DND-41 (cell line): ENCODE measurements around the gene CYFIP1.

Experiments used
- ATAC-seq: fragments of 200-7000 bp; cut with Tn5 transposase; 3 replicates; pipeline ENCODE4 v1.9.1; 2021; ENCODE audit warnings: low read depth; ENCODE audit not compliant: insufficient read depth
- DNase-seq: peaks from one replicate; pipeline ENCODE4 v3.0.0-alpha.2; 2020
- H2AFZ ChIP-seq: 2 replicates; pipeline ENCODE4 v1.6.0; 2012; ENCODE audit warnings: low read depth, low read length
- H3K27ac ChIP-seq: 2 replicates; pipeline ENCODE4 v1.5.1; 2012; ENCODE audit warnings: low read length, inconsistent platforms
- H3K27me3 ChIP-seq: fragments of 200-600 bp; sonication (generic); 2 replicates; pipeline ENCODE4 v1.6.0; 2012; ENCODE audit warnings: low read length, mild to moderate bottlenecking, inconsistent platforms; ENCODE audit not compliant: insufficient read depth, poor library complexity
- H3K36me3 ChIP-seq: 2 replicates; pipeline ENCODE4 v1.5.1; 2012; ENCODE audit warnings: low read length, inconsistent platforms; ENCODE audit not compliant: insufficient read depth
- H3K4me1 ChIP-seq: 2 replicates; pipeline ENCODE4 v1.5.1; 2012; ENCODE audit warnings: mild to moderate bottlenecking, low read length; ENCODE audit not compliant: insufficient read depth
- H3K4me2 ChIP-seq: 2 replicates; pipeline ENCODE4 v1.6.0; 2012; ENCODE audit warnings: mild to moderate bottlenecking, moderate library complexity, low read length, inconsistent platforms; ENCODE audit not compliant: insufficient read depth
- H3K4me3 ChIP-seq, 2 experiments: fragments of 200-600 bp in 1 of 2; shearing (Covaris generic) in 1 of 2; 2 replicates each; pipeline ENCODE4 v1.5.1; 2012 to 2016; ENCODE audit warnings: inconsistent platforms in 2 of 2, low read length in 2 of 2, mild to moderate bottlenecking in 2 of 2, low read depth in 1 of 2, moderate library complexity in 1 of 2
- H3K79me2 ChIP-seq: 2 replicates; pipeline ENCODE4 v1.6.0; 2012; ENCODE audit warnings: low read length, inconsistent platforms; ENCODE audit not compliant: insufficient read depth
- H3K9ac ChIP-seq: 2 replicates; pipeline ENCODE4 v1.6.0; 2012; ENCODE audit warnings: low read depth, mild to moderate bottlenecking, inconsistent platforms, low read length, moderate library complexity
- H3K9me3 ChIP-seq: 2 replicates; pipeline ENCODE4 v1.5.1; 2012; ENCODE audit warnings: low read length, moderate library complexity, mild to moderate bottlenecking, inconsistent platforms; ENCODE audit not compliant: insufficient read depth, severe bottlenecking
- H4K20me1 ChIP-seq: 2 replicates; pipeline ENCODE4 v1.6.0; 2012; ENCODE audit warnings: low read length; ENCODE audit not compliant: insufficient read depth
- EZH2 ChIP-seq: IDR thresholded peaks from 3 replicates; pipeline ENCODE4 v1.6.1; 2012; ENCODE audit warnings: borderline replicate concordance, low read depth, mild to moderate bottlenecking, moderate library complexity, low read length, inconsistent platforms; ENCODE audit not compliant: severe bottlenecking
- TF ChIP-seq, protein P1 (sequence below): IDR thresholded peaks from 2 replicates; pipeline ENCODE4 v1.5.1; 2012; ENCODE audit warnings: borderline replicate concordance, low read length, moderate library complexity, mild to moderate bottlenecking; ENCODE audit not compliant: poor library complexity, severe bottlenecking; ENCODE audit errors: extremely low read depth

Gene CYFIP1

DNA sequence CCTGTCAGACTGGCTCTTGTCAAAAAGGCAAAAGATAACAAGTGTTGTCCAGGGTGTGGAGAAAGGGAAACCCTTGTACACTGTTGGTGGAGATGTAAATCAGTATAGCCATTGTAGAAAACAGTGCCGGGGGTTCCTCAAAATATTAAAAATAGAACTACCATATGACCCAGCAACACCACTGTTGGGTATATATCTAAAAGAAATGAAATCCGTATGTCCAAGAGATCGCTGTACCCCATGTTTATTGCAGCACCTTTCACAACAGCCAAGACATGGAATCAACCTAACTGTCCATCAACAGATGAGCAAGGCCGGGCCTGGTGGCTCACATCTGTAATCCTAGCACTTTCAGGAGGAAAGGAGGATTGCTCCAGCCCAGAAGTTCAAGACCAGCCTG, 6.2 kb downstream of the CYFIP1 start:
- ATAC-seq: no peak
- Histone ChIP-seq H3K27me3 (peaks cover 5% of the 10 kb centered on the region), H3K36me3 (no peaks in the 10 kb centered on the region), H3K79me2 (0 out of 2 replicates have a peak, but pooled peaks cover 1% of the 10 kb centered on the region), H4K20me1 (peaks cover 3% of the 10 kb centered on the region; the same call in 1 of the 2 replicates), H3K9ac (no peak overlapping the region), H3K4me3 (no peak overlapping the region), H3K9me3 (no peaks in the 10 kb centered on the region), H3K4me2 (no peak overlapping the region), H3K27ac (no peak overlapping the region), H2AFZ (no peak overlapping the region), H3K4me1 (peaks cover 5% of the 10 kb centered on the region)
- no peak for DNase-seq
- TF ChIP-seq EZH2: no peak
- TF ChIP-seq, protein P1, sequence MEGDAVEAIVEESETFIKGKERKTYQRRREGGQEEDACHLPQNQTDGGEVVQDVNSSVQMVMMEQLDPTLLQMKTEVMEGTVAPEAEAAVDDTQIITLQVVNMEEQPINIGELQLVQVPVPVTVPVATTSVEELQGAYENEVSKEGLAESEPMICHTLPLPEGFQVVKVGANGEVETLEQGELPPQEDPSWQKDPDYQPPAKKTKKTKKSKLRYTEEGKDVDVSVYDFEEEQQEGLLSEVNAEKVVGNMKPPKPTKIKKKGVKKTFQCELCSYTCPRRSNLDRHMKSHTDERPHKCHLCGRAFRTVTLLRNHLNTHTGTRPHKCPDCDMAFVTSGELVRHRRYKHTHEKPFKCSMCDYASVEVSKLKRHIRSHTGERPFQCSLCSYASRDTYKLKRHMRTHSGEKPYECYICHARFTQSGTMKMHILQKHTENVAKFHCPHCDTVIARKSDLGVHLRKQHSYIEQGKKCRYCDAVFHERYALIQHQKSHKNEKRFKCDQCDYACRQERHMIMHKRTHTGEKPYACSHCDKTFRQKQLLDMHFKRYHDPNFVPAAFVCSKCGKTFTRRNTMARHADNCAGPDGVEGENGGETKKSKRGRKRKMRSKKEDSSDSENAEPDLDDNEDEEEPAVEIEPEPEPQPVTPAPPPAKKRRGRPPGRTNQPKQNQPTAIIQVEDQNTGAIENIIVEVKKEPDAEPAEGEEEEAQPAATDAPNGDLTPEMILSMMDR: no peak

DNA sequence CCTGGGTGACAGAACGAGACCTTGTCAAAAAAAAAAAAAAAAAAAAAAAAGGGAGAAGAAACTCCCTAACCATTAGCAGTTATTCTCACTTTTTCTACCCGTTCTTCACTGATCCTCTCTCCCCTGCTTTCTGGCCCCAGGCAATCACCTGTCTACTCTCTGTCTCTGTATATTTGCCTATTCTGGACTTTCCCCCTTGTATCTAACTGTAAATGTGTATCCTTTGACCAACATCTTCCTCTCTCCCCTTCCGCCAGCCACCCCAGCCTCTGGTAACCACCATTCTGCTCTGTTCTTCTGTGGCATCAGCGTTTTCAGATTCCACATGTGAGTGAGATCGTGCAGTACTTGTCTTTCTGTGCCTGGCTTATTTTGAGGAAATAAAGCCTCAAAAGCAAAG, 6.9 kb downstream of the CYFIP1 start:
- no peak for ATAC-seq
- Histone ChIP-seq H3K4me1 (no peaks in the 10 kb centered on the region), H2AFZ (no peak overlapping the region), H3K9me3 (no peaks in the 10 kb centered on the region), H3K4me3 (no peak overlapping the region), H3K79me2 (0 out of 2 replicates have a peak, but pooled peaks cover 3% of the 10 kb centered on the region), H3K4me2 (no peak overlapping the region), H3K36me3 (no peaks in the 10 kb centered on the region), H4K20me1 (no peaks in the 10 kb centered on the region), H3K27ac (no peak overlapping the region), H3K9ac (no peak overlapping the region), H3K27me3 (no peaks in the 10 kb centered on the region)
- no peak for DNase-seq
- no peak for TF ChIP-seq EZH2
- TF ChIP-seq, protein P1: no peak

DNA sequence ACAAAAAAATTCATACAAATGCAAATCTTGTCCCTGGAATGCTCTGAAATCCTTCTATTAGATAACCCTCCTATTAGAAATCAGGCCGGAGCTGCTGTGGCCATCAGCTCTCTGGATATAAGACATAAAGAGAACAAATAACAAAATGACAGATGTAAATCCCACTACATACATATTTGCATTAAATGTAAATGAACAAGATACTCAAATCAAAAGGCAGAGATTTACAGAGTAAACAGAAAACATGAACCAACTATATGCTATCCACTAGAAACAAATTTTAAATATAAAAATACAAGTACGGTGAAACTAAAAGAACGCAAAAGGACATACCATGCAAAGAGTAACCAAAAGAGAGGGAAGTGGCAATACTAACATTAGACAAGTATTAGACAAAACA, 10.7 kb downstream of the CYFIP1 start:
- no peak for ATAC-seq
- 0 out of 2 replicates have a peak, but pooled peaks cover 3% of the 10 kb centered on the region for H3K79me2 ChIP-seq
- H3K27ac ChIP-seq: no peak overlapping the region
- H3K4me2 ChIP-seq: no peak overlapping the region
- TF ChIP-seq, protein P1: no peak
- TF ChIP-seq EZH2: no peak
- H2AFZ ChIP-seq: no peak overlapping the region
- no peaks in the 10 kb centered on the region for H3K4me1 ChIP-seq
- H3K9ac ChIP-seq: no peak overlapping the region
- no peak for DNase-seq
- H3K4me3 ChIP-seq: no peak overlapping the region
- no peaks in the 10 kb centered on the region for H3K36me3 ChIP-seq
- H3K9me3 ChIP-seq: no peaks in the 10 kb centered on the region
- H4K20me1 ChIP-seq: no peaks in the 10 kb centered on the region
- no peaks in the 10 kb centered on the region for H3K27me3 ChIP-seq

DNA sequence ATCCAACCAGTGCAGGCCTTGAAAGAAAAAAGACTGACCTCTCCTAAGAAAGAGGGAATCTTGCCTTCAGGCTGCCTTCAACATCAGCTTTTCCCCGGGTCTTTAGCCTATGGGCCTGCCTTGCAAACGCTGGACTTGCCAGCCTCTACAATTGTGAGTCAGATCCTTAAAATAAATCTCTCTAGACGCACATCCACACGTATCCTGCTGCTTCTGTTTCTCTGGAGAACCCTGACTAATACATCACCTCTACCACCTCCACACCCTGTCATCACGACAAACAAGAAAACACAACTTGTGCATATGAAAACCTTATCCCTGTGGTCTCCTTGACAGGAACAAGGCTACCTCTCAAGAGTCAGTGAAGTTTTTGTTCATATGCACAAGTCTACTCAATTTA, 11.8 kb downstream of the CYFIP1 start:
- DNase-seq: no peak
- no peak for TF ChIP-seq EZH2
- TF ChIP-seq, protein P1: no peak
- H2AFZ ChIP-seq: no peak overlapping the region
- H3K4me2 ChIP-seq: no peak overlapping the region
- no peaks in the 10 kb centered on the region for H4K20me1 ChIP-seq
- no peak overlapping the region for H3K4me3 ChIP-seq
- no peak for ATAC-seq
- H3K9ac ChIP-seq: no peak overlapping the region
- no peaks in the 10 kb centered on the region for H3K27me3 ChIP-seq
- no peaks in the 10 kb centered on the region for H3K4me1 ChIP-seq
- H3K27ac ChIP-seq: no peak overlapping the region
- 0 out of 2 replicates have a peak, but pooled peaks cover 3% of the 10 kb centered on the region for H3K79me2 ChIP-seq
- H3K36me3 ChIP-seq: no peaks in the 10 kb centered on the region
- H3K9me3 ChIP-seq: no peaks in the 10 kb centered on the region
